Transverse colon (tissue), 4 donors: ENCODE measurements around the gene GARNL3. TPM values are rescaled to one million over a fixed set of nuclear protein-coding genes. Genes with fewer than 3 reads are reported as not detected.

ENCODE experiments used
- DNase-seq: peaks from one replicate; pipeline ENCODE4 v3.0.0-alpha.2; 2019
- H3K27ac ChIP-seq, 4 donors: fragments of 200-600 bp; sonication (generic); 2 replicates each; pipeline ENCODE4 v1.5.1; 2016 to 2018; ENCODE audit warnings: inconsistent platforms in 4 of 4
- H3K27me3 ChIP-seq: fragments of 200-600 bp; sonication (generic); 2 replicates; pipeline ENCODE4 v1.5.1; 2017; ENCODE audit warnings: inconsistent platforms
- H3K36me3 ChIP-seq, 4 donors: fragments of 200-600 bp; sonication (generic); 2 replicates each; pipeline ENCODE4 v1.5.1; 2017 to 2019; ENCODE audit warnings: inconsistent platforms in 4 of 4
- H3K4me1 ChIP-seq, 4 donors: fragments of 200-600 bp; sonication (generic); 2 replicates each; pipeline ENCODE4 v1.5.1; 2017 to 2020; ENCODE audit warnings: inconsistent platforms in 4 of 4
- H3K4me3 ChIP-seq, 4 donors: fragments of 200-600 bp; sonication (generic); 1 replicate in 1 of 4; 2 replicates in 3 of 4; pipeline versions ENCODE4 v1.5.1 to v1.6.1; 2017 to 2019; ENCODE audit warnings: inconsistent platforms in 4 of 4
- H3K9me3 ChIP-seq, 2 donors: fragments of 200-600 bp; sonication (generic); 2 replicates each; pipeline ENCODE4 v1.5.1; 2017 to 2019; ENCODE audit warnings: inconsistent platforms in 2 of 2
- EP300 ChIP-seq: sonication (generic); formaldehyde crosslinking; IDR thresholded peaks from one replicate; pipeline ENCODE4 v1.6.1; 2017; ENCODE audit warnings: antibody characterized with exemption, low read depth
- POLR2A ChIP-seq: fragments of 450-650 bp; IDR thresholded peaks from one replicate; pipeline ENCODE4 v1.6.1; 2016; ENCODE audit warnings: antibody characterized with exemption, mild to moderate bottlenecking, moderate library complexity
- POLR2AphosphoS5 ChIP-seq, 3 donors: sonication (generic); formaldehyde crosslinking; IDR thresholded peaks; one replicate each; pipeline ENCODE4 v1.6.1; 2016; ENCODE audit warnings: antibody characterized with exemption in 3 of 3
- WGBS, 2 donors: methylation state at CpG; one replicate each; pipeline ENCODE4 v1.1.5; 2018; ENCODE audit warnings: low coverage in 1 of 2; 5-methylcytosine and 5-hydroxymethylcytosine counted together
- in situ Hi-C, 4 donors: fragments of 200-750 bp; cut with MboI; loops; one replicate each; pipeline versions ENCODE4 v1.15.0 to v1.15.1; 2017; ENCODE audit warnings: low sequenced_read_pairs in 3 of 4, low pct_ligation_motif_present in 1 of 4, low pct_unique_long_range_greater_than_20kb in 1 of 4
- intact Hi-C: fragments of 100-400 bp; cut with DNase I; formaldehyde crosslinking; loops from one replicate; pipeline ENCODE4 v1.15.1; 2023; ENCODE audit warnings: low total_unique reads
- total RNA-seq, 4 donors: library from RNA; depleted of rRNA; stranded (reverse); fragments of >200 nt; gene quantifications; one replicate each; pipeline ENCODE4 v1.1.0, GENCODE V29; 2016
- TF ChIP-seq, protein P1 (sequence below), 5 experiments: fragments of 200-600 bp in 3 of 5; fragments of 450-650 bp in 2 of 5; sonication (generic) in 3 of 5; IDR thresholded peaks; 1 replicate in 2 of 5; 2 replicates in 3 of 5; pipeline ENCODE4 v1.5.1; 2016 to 2017; ENCODE audit warnings: antibody characterized with exemption in 5 of 5, inconsistent platforms in 3 of 5, mild to moderate bottlenecking in 2 of 5, moderate library complexity in 1 of 5

The GARNL3 gene
- total RNA-seq, 4 donors from 2014 or later = 6.0 to 19.5 (median 11.8) TPM

DNA sequence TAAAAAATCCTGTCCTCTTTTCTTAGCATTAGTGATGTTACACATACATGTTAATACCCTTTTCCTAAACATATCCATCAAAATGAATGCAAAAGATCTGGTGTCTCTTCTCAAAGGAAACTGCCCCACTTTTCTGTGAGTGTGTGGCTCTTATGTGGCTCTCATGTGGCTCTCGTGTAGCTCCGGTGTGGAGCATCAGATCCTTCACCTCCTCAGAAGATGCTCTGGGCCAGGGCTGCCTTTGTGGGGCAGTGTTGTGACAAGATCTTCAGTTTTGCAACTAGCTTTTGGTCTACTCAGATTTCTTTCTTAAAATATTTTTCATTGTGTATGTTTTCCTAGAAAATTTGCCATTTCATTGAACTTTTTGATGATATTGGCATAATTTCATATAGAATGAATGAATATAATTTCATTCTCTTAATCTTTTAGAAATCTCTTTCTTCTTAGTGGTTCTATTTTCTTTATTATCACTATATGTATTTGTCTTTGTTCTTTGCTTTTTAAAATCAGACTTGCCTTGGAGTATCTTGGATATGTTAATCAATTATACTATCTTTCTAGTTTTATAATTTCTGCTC lies 19.4 kb downstream of the GARNL3 start:
- H3K4me3 ChIP-seq = no peak overlapping the region
- H3K9me3 ChIP-seq = no peaks in the 10 kb centered on the region
- no peaks in the 10 kb centered on the region for H3K4me1 ChIP-seq
- WGBS, 2 donors = 12% methylated on average over 2 of the region's 2 CpGs; no CpG with 5 or more reads in 1 of the 2 donors
- no peak overlapping the region for H3K27ac ChIP-seq
- in situ Hi-C loops (no loop called here), intact Hi-C loops (no loop called here)
- no peaks in the 10 kb centered on the region for H3K36me3 ChIP-seq
- H3K27me3 ChIP-seq = no peaks in the 10 kb centered on the region
- peak; percentile 21 for DNase-seq
- TF ChIP-seq POLR2AphosphoS5 (IDR thresholded peaks at IDR 0.05) = no peak
- TF ChIP-seq, protein P1, sequence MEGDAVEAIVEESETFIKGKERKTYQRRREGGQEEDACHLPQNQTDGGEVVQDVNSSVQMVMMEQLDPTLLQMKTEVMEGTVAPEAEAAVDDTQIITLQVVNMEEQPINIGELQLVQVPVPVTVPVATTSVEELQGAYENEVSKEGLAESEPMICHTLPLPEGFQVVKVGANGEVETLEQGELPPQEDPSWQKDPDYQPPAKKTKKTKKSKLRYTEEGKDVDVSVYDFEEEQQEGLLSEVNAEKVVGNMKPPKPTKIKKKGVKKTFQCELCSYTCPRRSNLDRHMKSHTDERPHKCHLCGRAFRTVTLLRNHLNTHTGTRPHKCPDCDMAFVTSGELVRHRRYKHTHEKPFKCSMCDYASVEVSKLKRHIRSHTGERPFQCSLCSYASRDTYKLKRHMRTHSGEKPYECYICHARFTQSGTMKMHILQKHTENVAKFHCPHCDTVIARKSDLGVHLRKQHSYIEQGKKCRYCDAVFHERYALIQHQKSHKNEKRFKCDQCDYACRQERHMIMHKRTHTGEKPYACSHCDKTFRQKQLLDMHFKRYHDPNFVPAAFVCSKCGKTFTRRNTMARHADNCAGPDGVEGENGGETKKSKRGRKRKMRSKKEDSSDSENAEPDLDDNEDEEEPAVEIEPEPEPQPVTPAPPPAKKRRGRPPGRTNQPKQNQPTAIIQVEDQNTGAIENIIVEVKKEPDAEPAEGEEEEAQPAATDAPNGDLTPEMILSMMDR (IDR thresholded peaks at IDR 0.05) = peak in 1 of 5 experiments; percentile 13

DNA sequence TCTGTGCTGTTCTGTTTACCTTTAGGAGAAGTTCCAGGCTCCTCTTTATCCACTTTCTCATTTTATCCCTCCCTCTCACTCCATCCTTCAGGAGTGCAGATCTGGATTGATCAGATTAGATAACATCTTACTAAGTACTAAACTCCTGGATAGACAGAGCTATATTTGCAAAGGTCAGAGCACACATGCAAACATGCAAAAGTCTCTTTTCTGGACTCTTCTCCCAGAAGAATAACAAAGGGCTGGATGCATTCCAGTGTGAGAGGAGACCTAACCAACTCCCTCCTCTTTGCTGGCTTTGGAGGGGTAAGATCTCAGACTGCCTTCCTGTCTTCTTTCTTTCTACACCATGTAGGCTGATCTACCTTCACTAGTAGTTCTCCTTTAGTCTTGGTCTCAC lies 21.4 kb downstream of the GARNL3 start:
- Histone ChIP-seq H3K27ac (no peak overlapping the region), H3K9me3 (no peaks in the 10 kb centered on the region), H3K27me3 (no peaks in the 10 kb centered on the region), H3K4me1 (no peaks in the 10 kb centered on the region), H3K36me3 (no peaks in the 10 kb centered on the region), H3K4me3 (no peak overlapping the region)
- intact Hi-C loops = no loop called here
- in situ Hi-C loops = no loop called here
- no peak for TF ChIP-seq POLR2AphosphoS5 (IDR thresholded peaks at IDR 0.05)
- TF ChIP-seq POLR2A = no peak
- TF ChIP-seq, protein P1 (IDR thresholded peaks at IDR 0.05) = no peak
- TF ChIP-seq EP300 = no peak
- DNase-seq = no peak

DNA sequence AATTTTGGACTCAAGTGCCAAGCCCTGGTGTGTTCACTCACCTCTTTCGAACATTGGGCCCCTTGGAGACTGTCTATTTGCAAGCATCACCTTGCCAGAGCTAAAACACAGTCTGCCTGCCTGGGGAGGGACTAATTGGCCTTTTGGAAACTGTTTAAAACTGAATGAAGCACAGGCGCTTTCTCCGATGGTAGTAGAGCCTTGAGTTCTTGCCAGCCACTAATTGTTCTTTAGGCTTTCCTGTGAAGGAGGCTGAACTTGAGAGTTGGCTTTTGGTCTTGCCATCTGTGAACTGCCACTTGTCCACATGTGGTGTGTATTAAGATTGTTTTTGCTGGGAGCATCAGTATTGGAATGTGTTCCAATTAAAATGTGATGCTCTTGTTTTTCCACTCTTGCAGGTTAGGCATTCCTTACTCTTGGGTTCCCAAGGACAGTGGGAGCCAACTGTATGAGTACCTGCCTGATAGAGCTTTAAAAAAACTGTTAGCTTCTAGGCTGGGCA lies 26.0 kb downstream of the GARNL3 start:
- no peak for TF ChIP-seq POLR2A
- no peak for TF ChIP-seq EP300
- TF ChIP-seq POLR2AphosphoS5 (IDR thresholded peaks at IDR 0.05) = no peak
- TF ChIP-seq, protein P1 (IDR thresholded peaks at IDR 0.05) = no peak
- peaks cover 0 to 7% (median 0%) of the 10 kb centered on the region in 4 donors for H3K4me1 ChIP-seq
- no peaks in the 10 kb centered on the region for H3K36me3 ChIP-seq
- no peak overlapping the region for H3K27ac ChIP-seq
- in situ Hi-C loops = no loop called here
- no peaks in the 10 kb centered on the region for H3K9me3 ChIP-seq
- H3K27me3 ChIP-seq = no peaks in the 10 kb centered on the region
- 89 to 100% methylated on average over 1 to 3 of the region's 3 CpGs for WGBS, 2 donors
- no peak overlapping the region for H3K4me3 ChIP-seq
- intact Hi-C loops = no loop called here
- no peak for DNase-seq

DNA sequence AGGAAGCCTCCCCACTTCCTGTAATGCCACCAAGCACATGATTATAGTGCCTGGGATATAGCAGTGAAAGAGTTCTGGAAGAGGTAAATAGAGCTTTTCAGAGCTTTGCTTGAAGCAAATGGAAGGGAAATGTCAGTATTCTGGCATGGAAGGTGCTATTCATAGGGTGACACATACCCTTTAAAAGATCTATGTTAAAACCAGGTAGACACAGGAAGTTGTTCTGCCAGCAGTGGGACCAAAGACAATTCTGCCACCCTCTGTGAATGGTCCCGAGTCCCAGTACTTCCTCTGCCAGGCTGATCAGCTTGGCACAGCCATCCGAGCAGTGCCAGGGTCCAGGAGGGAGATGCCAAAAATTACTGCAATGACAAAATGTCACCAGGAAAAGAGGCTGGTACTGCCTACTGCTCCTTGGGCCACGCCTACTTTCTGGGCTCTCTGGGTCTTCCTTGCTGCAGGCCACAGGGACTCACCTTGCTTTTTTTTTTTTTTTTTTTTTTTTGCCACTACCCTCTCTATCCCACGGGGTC lies 26.7 kb downstream of the GARNL3 start:
- in situ Hi-C loops = no loop called here
- no peak for DNase-seq

More for the DNA sequence above, 26.7 kb downstream of the GARNL3 start:
- WGBS, 2 donors = 80 to 91% methylated on average over 1 to 4 of the region's 4 CpGs
- intact Hi-C loops = no loop called here
- no peaks in the 10 kb centered on the region for H3K36me3 ChIP-seq
- H3K4me3 ChIP-seq = no peak overlapping the region
- no peaks in the 10 kb centered on the region for H3K27me3 ChIP-seq
- H3K9me3 ChIP-seq = no peaks in the 10 kb centered on the region
- H3K4me1 ChIP-seq = peaks cover 0 to 7% (median 0%) of the 10 kb centered on the region in 4 donors
- no peak for TF ChIP-seq POLR2A
- TF ChIP-seq EP300 = no peak
- TF ChIP-seq POLR2AphosphoS5 (IDR thresholded peaks at IDR 0.05) = no peak
- TF ChIP-seq, protein P1 (IDR thresholded peaks at IDR 0.05) = no peak
- H3K27ac ChIP-seq = no peak overlapping the region
